COLO668 (cell line): ENCODE data around the gene NLN.
"Not testable (repeated sequence)": the region's sequence is repeated elsewhere in the genome, so short reads cannot be mapped to it uniquely, and the experiment has no call there.

Experiments used
- DNase-seq: peaks from one replicate; lab custom pipeline; 2025; ENCODE audit not compliant: unreplicated experiment; lab: John Stamatoyannopoulos, UW

The NLN gene

GRCh38 chr5:65771266-65771665, 49.3 kb downstream of the NLN start:
- no peak for DNase-seq

DNA sequence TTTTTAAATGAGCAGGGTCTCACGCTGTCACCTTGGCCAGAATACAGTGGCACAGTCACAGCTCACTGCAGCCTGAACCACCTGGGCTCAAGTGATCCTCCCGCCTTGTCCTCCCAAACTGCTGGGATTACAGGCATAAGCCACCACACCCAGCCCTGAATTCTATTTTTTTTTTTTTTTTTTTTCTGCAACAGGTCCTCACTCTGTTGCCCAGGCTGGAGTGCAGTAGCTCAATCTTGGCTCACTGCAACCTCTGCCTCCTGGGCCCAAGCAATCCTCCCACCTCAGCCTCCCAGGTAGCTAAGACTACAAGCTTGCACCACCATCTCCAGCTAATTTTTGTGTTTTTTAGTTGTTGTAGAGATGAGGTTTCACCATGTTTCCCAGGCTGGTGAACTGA, 51.0 kb downstream of the NLN start:
- not testable (repeated sequence) for DNase-seq

DNA sequence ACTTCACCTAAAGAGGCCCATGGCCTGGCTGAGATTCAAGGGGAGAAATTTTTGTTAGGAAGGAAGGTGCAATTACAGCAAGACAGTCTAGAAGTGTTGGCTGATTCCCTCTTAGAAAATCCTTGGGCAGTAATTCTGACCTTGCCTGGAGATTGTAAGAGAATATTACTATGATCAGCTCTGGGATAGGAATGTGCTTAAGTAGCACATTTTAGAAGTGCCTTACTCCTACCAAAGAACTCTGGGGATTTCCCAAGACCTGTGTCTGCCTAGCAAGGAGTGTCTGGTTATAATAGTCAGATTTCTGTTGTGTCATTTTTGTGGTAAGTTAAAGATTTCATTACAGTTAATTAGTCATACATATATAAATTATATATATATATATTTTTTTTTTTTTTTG, 52.3 kb downstream of the NLN start:
- DNase-seq = no peak

GRCh38 chr5:65775476-65775875, 53.5 kb downstream of the NLN start:
- DNase-seq = no peak

- DNase-seq = no peak
Measured at GRCh38 chr5:65776441-65777141, 54.6 kb downstream of the NLN start.

DNA sequence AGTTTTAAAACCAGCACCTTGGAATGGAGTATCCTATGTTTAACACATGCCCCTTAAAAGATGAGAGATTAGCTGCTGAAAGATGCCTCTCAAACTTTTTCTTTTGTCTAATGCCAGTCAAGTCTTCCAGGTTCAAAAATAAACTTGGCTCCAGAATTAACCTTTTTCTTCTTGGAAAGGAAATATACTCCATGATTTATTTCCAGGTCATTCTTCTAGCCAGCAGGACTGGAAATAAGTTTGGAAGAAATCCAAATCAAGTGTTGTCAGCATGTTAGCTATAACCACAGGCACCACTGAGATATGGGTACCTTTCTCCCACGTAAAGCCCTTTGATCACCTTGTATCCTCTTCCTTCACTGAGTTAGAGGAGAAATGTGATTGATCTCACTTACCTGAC, 56.1 kb downstream of the NLN start:
- no peak for DNase-seq

- DNase-seq = no peak
Measured at GRCh38 chr5:65779643-65780042, 57.6 kb downstream of the NLN start.

- not testable (repeated sequence) for DNase-seq
Measured at GRCh38 chr5:65788296-65788695, 66.3 kb downstream of the NLN start.

GRCh38 chr5:65790371-65791163, 68.6 kb downstream of the NLN start:
- no peak for DNase-seq

DNA sequence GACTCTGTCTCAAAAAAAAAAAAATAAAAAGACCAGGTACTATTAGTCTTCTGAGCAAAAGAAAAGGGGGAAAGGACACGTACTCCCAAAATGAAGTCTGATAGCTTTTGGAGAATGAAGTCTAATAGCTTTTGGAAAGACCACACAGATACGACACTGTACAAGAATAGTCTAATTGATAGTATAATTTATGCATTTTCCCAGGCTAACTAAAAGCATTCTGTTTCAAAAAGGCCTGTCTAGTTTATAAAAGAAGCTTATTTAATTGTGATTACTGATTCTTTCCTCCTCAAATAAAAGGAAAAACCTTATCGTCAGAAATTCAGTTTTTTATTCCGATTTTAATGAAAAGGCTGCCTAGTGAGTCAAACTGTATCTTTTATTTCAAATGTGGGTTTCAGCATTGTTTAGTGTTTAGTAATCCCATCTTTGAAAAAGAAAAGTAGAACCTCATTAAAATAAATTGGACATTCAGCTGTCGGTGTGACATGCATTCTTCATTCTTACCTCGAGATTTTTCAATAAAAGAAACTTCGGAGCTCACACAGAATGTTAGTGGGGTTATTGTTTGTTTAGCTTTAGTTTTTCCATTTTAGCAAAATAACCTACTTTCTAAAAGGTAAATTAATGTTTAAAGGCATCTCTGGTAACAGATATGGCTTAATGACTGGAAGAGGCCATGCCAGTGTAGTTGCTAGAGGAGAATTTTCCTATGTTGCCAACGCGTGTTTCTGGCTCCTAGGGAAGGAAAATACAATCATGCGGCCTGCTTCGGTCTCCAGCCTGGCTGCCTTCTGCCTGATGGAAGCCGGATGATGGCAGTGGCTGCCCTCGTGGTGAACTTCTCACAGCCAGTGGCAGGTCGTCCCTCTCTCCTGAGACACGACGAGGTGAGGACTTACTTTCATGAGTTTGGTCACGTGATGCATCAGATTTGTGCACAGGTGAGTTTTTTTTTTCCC, 70.0 kb downstream of the NLN start:
- no peak for DNase-seq

GRCh38 chr5:65796269-65796668, 74.3 kb downstream of the NLN start:
- no peak for DNase-seq

- no peak for DNase-seq
Measured at GRCh38 chr5:65796751-65797316, 74.8 kb downstream of the NLN start.

- DNase-seq = no peak
Measured at GRCh38 chr5:65797481-65797880, 75.5 kb downstream of the NLN start.

GRCh38 chr5:65799857-65800256, 77.9 kb downstream of the NLN start:
- no peak for DNase-seq

DNA sequence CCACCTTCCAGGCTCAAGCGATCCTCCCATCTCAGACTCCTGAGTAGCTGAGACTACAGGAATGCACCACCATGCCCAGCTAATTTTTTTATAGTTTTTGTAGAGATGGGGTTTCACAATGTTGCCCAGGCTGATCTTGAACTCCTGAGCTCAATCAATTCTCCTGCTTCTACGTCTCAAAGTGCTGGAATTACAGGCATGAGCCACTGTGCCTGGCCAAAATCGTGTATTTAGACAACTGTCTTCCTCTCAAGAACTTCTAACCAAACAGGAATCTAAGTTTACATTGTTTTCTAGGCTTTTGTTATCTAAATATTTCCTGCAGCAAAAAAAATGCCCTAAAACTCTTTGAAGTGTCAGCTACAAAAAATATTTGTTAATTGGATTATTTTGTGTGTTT, 78.8 kb downstream of the NLN start:
- DNase-seq = no peak

DNA sequence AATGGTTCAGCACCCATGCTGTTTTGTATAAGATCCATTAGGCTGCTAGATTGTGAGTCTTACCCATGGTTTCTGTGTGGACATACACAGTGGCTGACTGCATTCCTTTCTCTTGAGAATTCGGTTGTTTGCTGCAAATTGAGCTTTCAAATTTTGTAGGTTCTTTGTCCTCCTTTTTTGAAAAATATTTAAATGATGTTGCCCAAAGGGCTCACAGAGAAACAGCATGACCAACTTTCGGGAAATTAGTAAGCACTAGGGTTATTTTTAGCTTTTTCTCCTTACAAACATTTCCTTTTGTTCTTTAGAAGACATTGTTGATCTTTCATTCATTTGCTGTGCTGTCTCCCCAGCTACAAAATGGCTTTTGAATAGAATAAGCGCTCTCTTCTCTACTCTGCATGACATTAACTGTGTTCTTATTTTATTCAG, 79.4 kb downstream of the NLN start:
- no peak for DNase-seq

DNA sequence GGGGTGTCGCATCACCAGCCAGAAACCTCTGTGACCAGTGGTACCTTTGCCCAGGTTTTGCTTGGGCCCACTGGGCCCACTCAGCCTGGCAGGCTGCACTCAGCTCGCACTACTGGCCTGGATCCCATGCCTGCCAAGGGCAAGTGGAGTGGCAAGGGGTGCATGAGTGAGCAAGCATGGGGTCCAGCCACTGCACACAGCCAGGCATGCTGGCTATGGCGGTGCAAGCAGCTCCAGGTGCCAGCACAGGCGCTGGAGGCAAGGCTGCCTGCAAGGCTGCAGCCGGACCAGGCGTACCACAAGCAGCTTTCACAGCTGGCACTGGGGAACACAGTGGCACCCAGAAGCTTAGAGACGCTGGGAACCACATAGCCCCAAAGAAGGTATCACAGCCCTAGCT, 80.1 kb downstream of the NLN start:
- DNase-seq = no peak

DNA sequence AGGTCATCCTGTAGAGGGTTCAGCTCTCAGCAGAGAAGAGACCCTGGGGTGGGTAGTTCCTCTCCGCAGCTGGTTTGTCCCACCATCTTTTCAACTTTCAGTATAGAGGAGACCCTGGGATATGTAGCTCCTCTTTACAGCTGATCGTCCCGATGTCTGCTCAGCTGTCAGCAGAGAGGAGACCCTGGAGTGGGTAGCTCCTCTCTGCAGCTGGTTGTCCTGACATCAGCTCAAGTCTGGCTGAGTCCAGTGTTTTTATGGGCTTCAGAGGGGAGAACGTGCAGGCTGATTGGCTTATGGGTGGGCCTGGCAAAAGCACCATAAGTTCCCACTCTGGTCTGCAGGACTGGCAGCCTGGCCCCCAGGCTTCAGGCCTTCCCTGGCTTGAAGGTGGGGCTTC, 80.8 kb downstream of the NLN start:
- DNase-seq = no peak

GRCh38 chr5:65803699-65804391, 81.8 kb downstream of the NLN start:
- DNase-seq = no peak

- DNase-seq = no peak
Measured at GRCh38 chr5:65805089-65805488, 83.1 kb downstream of the NLN start.
